Skin of body (tissue), 2 donors: ENCODE results near the gene CDK15. TPM values are rescaled to one million over a fixed set of nuclear protein-coding genes. Genes with fewer than 3 reads are reported as not detected.
"Not testable (repeated sequence)": the region's sequence is repeated elsewhere in the genome, so short reads cannot be mapped to it uniquely, and the experiment has no call there.

Experiments used
- DNase-seq: peaks from one replicate; lab custom pipeline; 2025; lab: John Stamatoyannopoulos, UW
- total RNA-seq: library from RNA; depleted of rRNA; stranded (reverse); fragments of >200 nt; gene quantifications from one replicate; pipeline ENCODE4 v1.2.3, GENCODE V29; 2014

Gene CDK15
- total RNA-seq, 1 donor from 2014 or later, result 1.6 TPM

DNA sequence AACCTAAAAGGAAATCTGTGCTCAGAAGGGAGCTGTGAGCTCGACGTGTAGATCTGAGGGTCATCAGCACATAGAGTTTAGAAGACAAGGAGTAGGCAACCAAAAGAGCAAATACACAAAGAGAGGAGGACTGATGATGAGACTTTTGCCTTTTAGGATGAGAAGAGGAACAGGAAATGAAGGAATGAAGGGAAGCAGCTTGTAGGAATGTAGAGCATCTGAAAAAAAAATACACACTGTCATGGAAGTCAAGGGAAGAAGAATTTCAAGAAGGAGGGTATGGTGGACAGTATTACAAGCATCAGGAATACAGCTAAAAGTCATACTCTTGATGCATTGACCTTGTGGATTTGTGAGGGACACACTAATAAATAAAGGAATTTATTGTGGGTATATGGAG lies 21.9 kb downstream of the CDK15 start:
- DNase-seq, result no peak

DNA sequence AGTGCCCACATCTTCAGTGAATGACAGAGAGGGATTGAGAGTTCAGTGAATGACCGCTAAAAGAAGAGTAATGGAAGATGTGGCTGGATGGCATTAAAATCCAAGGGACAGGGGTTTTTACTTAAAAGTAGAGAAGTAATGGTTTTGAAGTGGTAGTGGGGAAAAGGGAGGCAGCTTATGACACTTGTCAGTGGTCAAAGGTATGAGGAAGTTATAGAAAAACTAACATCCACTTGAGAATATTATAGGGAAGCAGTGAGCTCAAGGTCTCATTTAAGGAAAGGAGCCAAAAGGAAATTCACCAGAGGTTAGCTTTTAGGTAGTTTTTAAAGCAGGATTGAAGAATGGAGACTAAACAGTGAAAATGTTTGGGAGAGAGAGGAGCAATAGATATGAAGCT lies 24.3 kb downstream of the CDK15 start:
- DNase-seq, result no peak

DNA sequence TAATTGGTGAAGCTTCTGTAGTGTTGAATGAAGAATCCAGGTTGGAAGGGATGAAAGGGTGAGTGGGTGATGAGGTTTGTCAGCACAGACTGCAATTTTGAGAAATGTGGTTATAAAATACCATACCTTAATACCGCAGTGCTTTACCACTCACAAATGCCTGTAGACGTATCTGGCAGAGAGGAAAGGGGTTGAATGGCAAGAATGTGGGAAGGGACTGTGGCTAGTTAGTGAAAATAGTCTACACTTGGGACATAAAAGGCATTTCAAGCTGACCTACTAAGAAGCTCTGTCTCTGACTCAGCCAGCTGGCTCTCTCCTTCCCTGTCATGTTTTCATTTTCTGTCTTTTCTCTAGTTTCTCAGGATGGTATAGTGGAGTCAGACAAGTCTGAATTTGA lies 25.1 kb downstream of the CDK15 start:
- no peak for DNase-seq

DNA sequence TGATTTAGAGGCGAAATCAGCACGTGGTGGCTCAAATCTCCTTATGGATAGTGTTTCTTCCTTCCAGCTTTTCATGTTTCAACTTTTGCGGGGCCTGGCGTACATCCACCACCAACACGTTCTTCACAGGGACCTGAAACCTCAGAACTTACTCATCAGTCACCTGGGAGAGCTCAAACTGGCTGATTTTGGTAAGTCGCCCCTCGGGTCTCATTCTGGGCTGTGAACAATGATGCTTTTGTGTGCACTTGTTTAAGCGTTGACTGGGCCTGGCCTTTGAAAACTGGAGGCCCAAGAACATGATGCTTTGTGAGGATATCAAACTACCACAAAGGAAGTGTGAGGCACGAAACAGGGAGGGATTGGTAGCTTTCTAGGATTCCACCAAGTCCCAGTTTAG lies 27.4 kb downstream of the CDK15 start:
- DNase-seq, result no peak

DNA sequence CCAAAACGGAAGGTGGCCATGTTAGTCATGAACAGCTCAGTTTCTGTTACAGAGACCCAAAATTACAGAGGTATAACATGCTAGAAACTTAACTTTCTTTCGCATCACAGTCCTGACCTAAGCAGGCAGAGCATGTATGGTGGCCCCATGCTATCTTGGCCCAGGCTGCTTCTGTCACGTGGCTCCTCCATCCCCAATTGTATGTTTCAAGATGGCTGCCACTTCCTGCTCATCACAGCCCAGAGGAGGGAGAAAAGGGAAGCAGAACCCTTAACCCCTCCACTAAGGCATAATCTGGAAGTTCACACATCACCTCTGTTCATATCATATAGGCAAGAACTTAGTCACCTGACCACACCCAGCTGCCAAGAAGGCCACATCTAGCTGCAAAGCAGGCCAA lies 28.7 kb downstream of the CDK15 start:
- DNase-seq, result no peak

DNA sequence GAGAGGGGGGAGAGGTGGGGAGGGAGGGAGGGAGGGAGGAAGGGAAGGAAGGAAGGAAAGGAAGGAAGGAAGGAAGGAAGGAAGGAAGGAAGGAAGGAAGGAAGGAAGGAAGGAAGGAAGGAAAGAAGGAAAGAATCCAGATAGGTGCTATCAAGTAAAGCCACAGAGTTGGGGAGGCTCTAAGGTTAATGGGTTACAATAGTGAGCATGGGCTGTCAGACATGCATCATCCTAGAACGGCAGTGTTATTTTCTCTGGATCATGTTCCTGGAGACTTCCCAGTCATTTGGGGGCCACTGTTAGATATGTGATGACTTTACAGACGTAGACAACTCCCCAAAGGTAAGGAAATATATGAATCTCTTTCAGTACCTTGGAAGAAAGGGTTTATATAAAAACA lies 31.1 kb downstream of the CDK15 start:
- DNase-seq, result no peak

DNA sequence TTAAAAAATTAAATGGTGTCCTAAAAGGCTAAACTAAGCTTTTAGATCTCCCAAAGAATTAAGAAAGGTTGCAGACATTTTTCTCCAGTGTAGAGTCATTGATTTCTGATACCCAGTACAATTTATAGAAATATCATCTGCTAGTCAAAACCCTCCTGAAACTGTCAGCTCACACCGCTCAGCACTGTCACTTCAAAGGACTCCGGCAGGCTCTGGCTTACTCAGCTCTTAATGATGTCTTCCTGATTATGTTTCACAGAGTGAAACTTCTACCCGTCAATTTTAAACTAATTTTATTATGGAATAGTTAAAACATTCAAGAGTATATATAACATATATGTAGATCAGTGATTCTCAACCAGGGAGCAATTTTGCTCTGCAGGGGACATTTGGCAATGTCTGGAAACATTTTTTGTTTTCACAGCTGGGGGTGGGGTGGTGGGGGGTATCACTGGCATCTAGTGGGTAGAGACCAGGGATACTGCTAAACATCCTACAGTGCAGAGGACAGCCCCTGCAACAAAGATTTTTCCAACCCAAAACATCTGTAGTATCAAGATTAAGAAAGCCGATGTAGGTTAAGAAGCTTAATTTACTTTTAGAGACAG lies 31.6 kb downstream of the CDK15 start:
- DNase-seq, result no peak

DNA sequence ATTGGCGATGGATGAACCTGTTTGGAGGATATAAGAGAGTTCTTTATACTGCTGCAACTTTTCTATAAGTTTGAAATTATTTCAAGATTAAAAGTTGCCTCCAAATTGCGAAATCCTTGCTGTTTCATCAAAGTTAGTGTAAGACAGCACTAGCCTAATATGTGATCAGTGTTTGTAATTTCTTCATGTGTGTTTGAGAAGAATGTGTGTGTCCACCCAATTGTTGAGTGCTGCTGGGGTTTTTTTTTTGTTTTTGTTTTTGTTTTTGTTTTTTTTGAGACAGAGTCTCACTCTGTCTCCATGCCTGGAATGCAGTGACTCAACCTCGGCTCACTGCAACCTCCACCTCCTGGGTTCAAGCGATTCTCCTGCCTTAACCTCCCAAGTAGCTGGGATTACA lies 33.4 kb downstream of the CDK15 start:
- DNase-seq, result no peak

DNA sequence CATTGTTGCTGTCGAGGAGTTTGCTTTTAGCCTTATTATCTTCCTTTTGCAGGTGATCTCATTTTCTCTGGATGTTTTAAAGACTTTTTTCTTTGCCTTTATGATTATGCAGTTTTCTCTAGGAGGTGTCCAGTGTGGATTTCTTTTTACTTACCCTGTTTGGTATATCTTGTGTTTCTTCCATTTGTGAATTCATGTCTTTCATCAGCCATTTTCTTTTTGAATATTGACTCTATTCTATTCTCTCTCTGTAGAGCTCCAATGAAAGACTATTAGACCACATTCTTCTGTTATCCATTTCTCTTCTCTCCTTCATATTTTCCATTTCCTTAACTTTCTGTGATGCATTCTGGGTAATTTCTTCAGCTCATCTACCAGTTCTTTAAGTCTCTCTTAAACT lies 34.4 kb downstream of the CDK15 start:
- no peak for DNase-seq

DNA sequence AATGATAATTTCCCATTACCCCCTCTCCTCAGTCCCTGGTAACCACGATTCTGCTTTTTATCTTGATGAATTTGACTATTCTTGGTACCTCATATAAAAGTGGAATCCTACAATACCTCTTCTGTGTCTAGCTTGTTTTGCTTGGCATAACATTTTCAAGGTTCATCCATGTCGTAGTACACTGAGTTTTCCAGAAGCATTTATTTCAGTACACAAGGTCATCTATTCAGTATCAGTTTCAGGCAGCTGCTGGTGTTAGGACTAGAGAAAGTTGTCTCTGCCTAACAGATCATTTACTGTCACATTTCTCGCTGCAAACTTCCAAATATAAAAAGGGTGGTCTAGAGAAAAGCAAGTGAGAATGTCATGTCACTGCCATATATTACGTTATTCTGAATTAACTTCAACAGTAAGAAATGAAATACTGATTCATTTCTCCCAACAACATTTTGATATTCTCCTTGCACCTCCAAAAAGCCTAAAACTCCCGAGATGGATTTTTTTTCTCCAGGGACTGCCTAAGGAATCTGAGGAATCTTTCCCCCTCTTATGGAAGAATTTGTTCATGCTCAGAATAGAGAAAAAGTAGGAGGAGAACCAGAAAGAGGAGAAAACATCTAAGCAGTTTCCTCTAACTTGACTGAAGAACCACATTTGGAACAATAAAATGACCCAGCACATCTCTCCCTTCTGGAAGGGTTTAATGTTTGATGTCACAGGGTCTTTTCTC lies 36.0 kb downstream of the CDK15 start:
- no peak for DNase-seq

DNA sequence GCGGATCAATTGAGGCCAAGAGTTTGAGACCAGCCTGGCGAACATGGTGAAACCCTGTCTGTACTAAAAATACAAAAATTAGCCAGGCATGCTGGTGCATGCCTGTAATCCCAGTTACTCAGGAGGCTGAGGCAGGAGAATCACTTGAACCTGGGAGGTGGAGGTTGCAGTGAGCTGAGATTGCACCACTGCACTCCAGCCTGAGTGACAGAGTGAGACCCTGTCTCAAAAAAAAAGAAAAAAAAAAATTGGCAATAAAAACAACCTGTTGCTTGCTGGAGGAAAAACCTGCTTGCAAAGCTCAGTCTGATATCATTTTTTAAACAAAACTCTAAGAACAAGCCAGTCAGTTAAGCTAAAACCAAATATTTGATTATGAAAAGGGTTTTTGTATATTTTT lies 38.6 kb downstream of the CDK15 start:
- DNase-seq, result not testable (repeated sequence)

DNA sequence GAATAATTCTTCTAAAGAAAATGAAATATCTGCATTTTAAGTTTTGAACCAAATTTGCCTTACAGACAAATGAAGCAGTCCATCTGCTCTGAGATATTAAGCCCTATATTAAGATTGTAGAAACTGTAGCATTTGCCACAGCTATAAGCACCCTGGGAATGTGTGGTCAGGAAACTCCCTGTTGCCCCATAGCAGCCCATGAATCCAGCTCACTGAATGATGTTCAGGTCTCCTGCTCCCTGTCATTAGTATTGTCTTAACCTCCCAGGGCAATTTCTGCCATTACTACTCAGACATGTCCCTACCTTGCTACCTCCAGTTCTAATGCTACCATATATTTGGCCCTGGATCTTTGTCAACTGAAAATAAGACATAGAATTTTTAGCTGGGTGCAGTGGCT lies 41.1 kb downstream of the CDK15 start:
- no peak for DNase-seq

DNA sequence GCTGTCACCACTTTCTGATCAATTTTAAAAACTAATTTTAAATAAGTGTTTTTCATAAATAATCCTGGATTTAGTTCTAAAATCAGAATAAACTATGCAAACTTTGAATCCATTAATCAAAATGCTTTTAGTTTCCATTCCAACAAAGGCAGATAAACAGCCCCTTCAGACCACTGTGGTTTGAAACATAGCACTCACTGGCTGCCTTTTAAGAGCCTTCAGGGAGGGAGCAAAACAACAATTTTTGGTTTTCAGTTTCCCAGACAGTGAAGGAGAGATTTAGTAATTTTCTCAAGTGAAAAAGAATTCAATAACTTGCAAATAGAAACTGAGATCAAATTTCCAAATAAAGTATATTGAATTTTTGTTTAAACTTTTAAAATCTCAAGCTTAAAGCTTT lies 46.1 kb downstream of the CDK15 start:
- no peak for DNase-seq

DNA sequence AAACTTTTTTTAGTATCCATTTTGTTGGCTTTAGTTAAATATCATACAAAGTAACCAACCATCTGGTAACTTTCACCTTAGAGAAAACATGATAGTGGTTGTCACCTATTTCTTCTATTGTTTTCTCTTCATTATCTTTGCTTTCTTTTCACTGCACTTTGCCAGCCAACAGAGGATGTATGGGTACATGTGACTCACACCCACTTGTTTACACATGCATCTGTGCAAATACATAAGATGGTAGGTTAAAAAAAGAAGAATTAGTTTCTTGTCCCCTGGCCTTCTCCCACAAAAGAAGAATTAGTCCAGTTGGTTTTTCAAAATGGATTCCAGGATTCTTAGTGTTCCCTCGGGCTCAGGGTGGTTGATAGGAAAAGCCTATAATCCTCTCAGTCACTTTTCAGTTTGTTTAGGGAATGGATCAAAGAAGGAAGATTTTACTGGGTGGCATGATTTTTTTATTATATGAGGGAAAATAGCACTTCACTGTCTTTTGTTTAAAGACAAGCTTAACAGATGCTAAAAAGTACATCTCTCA lies 46.6 kb downstream of the CDK15 start:
- DNase-seq, result no peak

DNA sequence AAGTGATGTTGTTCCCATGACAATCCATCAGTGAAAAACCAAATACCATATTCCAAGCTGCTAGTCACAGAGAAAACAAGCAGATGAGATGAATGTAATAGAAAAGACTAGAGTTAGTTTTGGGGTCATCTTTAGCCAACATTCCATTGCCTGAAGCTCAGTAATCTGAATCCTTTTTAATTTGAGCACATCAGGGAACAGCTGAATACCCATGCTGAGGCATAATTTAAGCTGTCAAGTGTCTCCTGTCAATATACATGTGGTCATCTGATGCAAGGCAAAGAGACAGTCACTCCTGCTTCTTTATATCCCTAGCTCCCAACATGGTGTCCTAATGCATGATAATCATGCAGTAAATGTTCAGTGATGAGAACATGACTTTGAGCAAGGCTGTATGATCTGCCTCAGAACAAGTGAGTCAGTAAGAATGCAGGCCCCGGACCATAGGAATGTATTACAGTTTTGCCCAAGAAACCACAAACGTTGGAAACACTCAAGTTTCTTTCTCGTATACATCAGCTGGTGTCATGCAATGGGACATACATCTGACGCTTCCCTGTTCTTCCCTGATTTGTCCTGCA lies 48.0 kb downstream of the CDK15 start:
- DNase-seq, result no peak

DNA sequence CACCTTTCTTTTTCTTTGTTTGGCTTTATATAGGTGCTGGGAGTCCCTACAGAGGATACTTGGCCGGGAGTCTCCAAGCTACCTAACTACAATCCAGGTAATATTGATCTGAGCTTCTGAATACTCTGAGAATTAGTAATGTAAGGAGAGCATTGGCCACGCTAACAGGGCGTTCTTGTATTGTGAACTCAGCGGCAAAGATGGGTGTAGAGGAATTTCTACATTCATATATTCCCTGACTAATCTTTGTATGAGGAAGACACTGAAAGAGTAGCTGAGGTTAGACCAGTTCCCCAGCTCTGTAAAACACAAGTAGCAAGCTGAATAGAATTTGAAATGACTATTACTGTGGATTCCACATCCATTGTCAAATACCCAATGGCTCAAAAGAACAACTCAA lies 48.5 kb downstream of the CDK15 start:
- no peak for DNase-seq

DNA sequence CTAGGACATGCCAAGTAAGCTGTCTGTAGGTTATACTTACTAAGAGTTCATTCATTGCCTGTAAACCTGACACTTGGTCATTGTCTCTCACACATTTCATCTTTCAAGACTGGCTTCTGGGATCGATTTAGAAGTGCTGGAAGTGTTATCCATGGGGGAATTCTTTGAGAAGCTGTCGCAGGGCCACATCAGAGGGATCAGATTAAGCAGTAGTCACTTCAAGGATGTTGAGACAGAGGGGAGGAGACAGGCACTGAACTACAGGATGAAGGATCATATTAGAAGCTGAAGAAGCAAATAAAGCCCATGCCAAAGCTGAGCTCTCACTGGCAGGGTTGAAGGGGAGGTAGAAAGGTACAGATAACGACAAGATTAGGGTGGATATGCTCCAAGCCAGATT lies 49.0 kb downstream of the CDK15 start:
- DNase-seq, result no peak

DNA sequence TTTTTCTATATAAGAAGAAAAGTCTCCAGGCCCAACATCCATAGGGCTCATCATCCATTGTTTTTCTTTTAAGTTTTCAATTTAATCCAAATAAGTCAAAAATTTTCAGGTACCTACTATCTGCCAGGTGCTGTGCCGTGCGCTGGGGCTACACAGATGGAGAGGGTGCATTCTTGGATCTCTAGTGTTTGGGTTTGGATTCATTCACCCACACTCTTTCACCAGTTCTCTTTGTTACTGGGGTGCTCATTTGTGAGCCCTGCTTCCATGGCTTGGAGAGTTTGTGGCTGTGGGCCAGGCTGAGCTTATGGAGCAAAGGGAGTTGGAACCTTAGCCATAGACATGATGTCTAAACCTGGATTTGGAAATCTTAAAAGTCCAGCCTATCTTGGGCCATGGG lies 51.0 kb downstream of the CDK15 start:
- DNase-seq, result no peak

DNA sequence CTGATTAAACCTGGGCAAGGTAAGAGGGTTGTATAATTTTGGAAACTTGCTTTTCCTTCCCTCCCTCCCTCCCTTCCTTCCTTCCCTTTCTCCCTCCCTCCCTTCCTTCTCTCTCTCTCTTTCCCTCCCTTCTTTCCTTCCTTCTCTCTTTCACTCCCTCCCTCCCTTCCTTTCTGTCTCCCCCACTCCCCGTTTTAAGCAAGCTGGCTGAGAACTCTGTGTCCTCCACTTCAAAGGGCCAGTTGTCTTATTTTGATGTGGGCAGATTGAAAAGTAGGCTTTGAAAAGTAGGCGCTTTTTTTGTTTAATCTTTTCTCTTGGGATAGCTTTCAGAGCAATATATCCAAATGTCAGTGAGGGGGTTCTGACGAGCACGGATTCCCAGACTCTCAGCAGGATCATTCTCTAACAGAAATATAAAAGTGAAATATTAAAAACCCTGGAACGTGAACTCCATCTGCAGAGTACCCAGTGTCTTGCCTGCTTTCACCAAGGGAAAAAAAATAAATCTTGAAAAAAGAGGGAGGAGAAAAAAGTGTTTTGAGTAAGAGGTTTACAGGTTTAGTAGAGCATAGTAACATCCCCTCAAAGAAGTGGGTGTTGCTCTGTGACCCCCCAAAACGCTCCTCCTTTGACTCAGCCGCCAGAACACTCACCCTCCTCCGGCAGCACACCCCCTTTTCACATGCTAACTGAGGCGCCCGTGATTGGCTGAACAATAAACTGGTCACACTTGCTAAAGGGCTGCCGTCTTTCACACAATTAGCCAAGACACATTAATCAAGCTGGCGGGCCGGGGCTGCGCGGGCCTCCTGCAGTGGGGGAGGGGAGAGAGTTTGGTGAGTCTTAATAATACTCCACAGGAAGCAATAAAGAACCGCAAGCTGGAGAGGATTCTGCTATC lies 52.2 kb downstream of the CDK15 start:
- no peak for DNase-seq

DNA sequence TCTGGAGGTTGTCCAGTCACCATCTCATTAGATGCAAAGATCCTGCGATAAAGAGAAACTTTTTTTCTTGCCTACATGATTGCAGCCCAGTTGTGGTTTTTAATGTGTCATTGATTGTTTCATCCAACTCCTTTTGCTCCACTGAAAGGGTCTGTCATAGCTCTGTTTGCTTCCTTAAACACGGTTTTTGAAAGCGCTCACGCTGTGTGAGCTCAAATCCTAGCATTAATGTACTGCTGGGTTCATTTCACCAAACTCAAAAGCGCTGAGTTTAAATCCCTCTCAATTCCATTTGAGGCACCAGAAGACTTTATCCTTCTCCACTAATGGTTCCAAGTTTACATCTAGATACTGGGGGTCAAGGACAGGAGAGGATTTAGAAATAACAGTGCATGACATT lies 53.6 kb downstream of the CDK15 start:
- no peak for DNase-seq

DNA sequence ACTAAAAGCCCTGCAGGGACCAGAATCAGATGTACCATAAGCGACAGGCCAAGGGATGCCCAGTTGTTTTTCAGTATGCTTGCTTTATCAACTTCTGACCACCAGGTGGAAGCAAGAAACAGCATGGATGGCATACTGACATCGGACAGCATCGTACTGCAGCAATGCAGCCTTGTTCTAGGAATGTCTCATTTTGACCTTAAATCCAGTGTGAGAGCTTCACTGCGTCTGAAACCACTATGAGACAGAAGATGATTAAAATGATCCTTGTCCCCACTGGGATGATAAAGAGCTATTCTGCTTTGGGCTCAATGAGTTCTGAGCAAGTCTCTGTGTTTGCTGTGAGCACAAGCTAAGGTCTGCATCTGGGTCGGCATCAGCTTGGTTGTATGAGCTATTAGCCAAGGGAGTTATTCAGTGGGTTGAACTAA lies 54.3 kb downstream of the CDK15 start:
- peak; percentile 69 for DNase-seq

DNA sequence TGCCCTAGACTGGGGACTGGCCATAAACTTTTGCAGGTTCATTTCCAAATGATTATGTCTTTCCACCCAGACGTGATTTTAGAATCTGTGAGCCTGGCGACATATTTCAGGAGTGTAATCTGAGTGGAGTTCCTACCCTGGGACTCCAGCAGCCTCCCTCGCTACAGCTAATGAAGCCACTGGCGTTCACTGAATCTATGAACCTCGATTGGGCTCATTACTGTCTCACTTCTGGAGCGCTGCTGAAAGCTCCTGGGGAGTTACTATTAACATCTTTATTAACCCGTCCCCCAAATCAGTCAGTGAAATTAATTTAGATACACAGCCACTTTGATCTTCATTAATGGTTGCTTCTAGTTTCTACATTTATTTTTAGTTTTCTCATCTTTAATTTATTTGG lies 56.5 kb downstream of the CDK15 start:
- no peak for DNase-seq
